NCI-H187 (cell line): ENCODE results near the gene CUEDC1.

Source experiments
- DNase-seq, 2 experiments: peaks; one replicate each; lab custom pipeline; 2025; lab: John Stamatoyannopoulos, UW

The CUEDC1 gene

GRCh38 chr17:57874434-57875289 is 80.5 kb downstream of the CUEDC1 start:
- no peak for DNase-seq

- DNase-seq: no peak
Measured at GRCh38 chr17:57874058-57874419, 81.2 kb downstream of the CUEDC1 start.

GRCh38 chr17:57873261-57874057 is 81.8 kb downstream of the CUEDC1 start:
- no peak for DNase-seq

GRCh38 chr17:57872536-57872935 is 82.7 kb downstream of the CUEDC1 start:
- no peak for DNase-seq

GRCh38 chr17:57871863-57872262 is 83.3 kb downstream of the CUEDC1 start:
- DNase-seq: no peak

GRCh38 chr17:57871155-57871554 is 84.1 kb downstream of the CUEDC1 start:
- no peak for DNase-seq

- DNase-seq: no peak
Measured at GRCh38 chr17:57870283-57870635, 85.0 kb downstream of the CUEDC1 start.

GRCh38 chr17:57869617-57870282 is 85.5 kb downstream of the CUEDC1 start:
- DNase-seq: no peak

GRCh38 chr17:57868910-57869616 is 86.1 kb downstream of the CUEDC1 start:
- DNase-seq: no peak

- DNase-seq: no peak
Measured at GRCh38 chr17:57868007-57868909, 87.0 kb downstream of the CUEDC1 start.

- no peak for DNase-seq
Measured at GRCh38 chr17:57867126-57867525, 88.1 kb downstream of the CUEDC1 start.

- DNase-seq: no peak
Measured at GRCh38 chr17:57866723-57867122, 88.5 kb downstream of the CUEDC1 start.

- DNase-seq: no peak
Measured at GRCh38 chr17:57866319-57866718, 88.9 kb downstream of the CUEDC1 start.

GRCh38 chr17:57864273-57864672 is 90.9 kb downstream of the CUEDC1 start:
- no peak for DNase-seq

GRCh38 chr17:57862694-57863667 is 92.2 kb downstream of the CUEDC1 start:
- no peak for DNase-seq

- DNase-seq: no peak
Measured at GRCh38 chr17:57861790-57862693, 93.2 kb downstream of the CUEDC1 start.

- DNase-seq: no peak
Measured at GRCh38 chr17:57861000-57861789, 94.0 kb downstream of the CUEDC1 start.

GRCh38 chr17:57860414-57860999 is 94.7 kb downstream of the CUEDC1 start:
- no peak for DNase-seq
